Epithelial cell of alveolus of lung (primary cell): Measurements from ENCODE around the gene GOLT1B. TPM values are rescaled to one million over a fixed set of nuclear protein-coding genes. Genes with fewer than 3 reads are reported as not detected.

Experiments used
- total RNA-seq: library from RNA; depleted of rRNA; stranded (reverse); fragments of >200 nt; gene quantifications from 2 replicates; pipeline ENCODE4 v1.2.1, GENCODE V29; 2015

Gene GOLT1B, protein sequence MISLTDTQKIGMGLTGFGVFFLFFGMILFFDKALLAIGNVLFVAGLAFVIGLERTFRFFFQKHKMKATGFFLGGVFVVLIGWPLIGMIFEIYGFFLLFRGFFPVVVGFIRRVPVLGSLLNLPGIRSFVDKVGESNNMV
- total RNA-seq, result 54.1 and 64.6 TPM in 2 replicates

GRCh38 chr12:21501258-21502163 is at the start of gene GOLT1B, which contains the start of gene RECQL:
GOLT1B (plus strand) TSS chr12:21501789; CDS start chr12:21501924, 135 bp downstream.
RECQL (minus strand) TSS chr12:21501635; CDS start chr12:21499570, 2,065 bp downstream.

DNA sequence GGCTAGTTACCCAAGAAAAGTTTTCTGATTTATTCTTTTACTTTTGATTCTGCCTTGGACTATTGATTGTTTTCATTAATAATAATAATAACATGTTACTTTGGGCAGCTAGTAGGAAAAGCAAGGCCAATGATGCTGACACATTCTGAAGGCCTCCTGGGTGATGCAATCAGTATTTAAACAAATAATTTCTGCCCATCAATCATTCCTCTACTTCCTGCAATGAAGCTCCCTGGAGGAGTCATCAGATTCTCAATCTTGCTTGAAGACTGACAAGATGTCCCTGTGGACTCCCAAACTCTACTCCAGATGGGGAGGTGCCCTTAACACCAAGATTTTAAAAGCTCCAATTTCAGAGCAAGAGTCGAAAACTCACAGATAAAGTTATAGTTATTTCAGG is 24.5 kb downstream of the GOLT1B start, which contains the start of gene SPX:
TSS of gene SPX (plus strand) at position 244 of the 400 bp plus-strand sequence. CDS start 177 bp downstream, outside the sequence.

Other genes starting within 250 kb of the GOLT1B start
- not detected in 2 replicates for gene SLCO1A2, start 166.9 kb upstream of the GOLT1B start, total RNA-seq
- not detected in 2 replicates for gene IAPP, start 128.9 kb upstream of the GOLT1B start, total RNA-seq
- 9.3 and 9.7 TPM in 2 replicates for gene PYROXD1, start 64.1 kb upstream of the GOLT1B start, total RNA-seq
- gene RECQL, start 154 bp upstream of the GOLT1B start, total RNA-seq, result 37.4 and 66.6 TPM in 2 replicates
- 0.48 and 0.91 TPM in 2 replicates for gene SPX, start 24.5 kb downstream of the GOLT1B start, total RNA-seq
- not detected in 2 replicates for gene GYS2, start 103.1 kb downstream of the GOLT1B start, total RNA-seq
- gene LDHB, start 156.1 kb downstream of the GOLT1B start, total RNA-seq, result 575 and 703 TPM in 2 replicates